HG03378 (cell line): ENCODE data around the gene ATP8A2.
"Not testable (repeated sequence)": the region's sequence is repeated elsewhere in the genome, so short reads cannot be mapped to it uniquely, and the experiment has no call there.

ENCODE experiments used
- ATAC-seq: cut with Tn5 transposase; IDR thresholded peaks from one replicate; pipeline ENCODE4 v1.9.1; 2021; ENCODE audit warnings: mild to moderate bottlenecking, moderate library complexity; ENCODE audit not compliant: unreplicated experiment

Gene ATP8A2

GRCh38 chr13:26051657-26052311, 680.0 kb downstream of the ATP8A2 start, which contains the start of gene SHISA2:
Gene SHISA2 (minus strand): TSS chr13:26052016. CDS start chr13:26050975, 1,041 bp downstream.
- no peak for ATAC-seq

GRCh38 chr13:26052337-26052736, 680.6 kb downstream of the ATP8A2 start:
- no peak for ATAC-seq

- no peak for ATAC-seq
Observed at GRCh38 chr13:26053418-26053980, 681.7 kb downstream of the ATP8A2 start.

- no peak for ATAC-seq
Observed at GRCh38 chr13:26054896-26055295, 683.1 kb downstream of the ATP8A2 start.

GRCh38 chr13:26058704-26059103, 686.9 kb downstream of the ATP8A2 start:
- no peak for ATAC-seq

GRCh38 chr13:26060357-26060756, 688.6 kb downstream of the ATP8A2 start:
- no peak for ATAC-seq

- no peak for ATAC-seq
Observed at GRCh38 chr13:26061256-26061655, 689.5 kb downstream of the ATP8A2 start.

GRCh38 chr13:26061947-26062346, 690.2 kb downstream of the ATP8A2 start:
- ATAC-seq = no peak

GRCh38 chr13:26062853-26063444, 691.2 kb downstream of the ATP8A2 start:
- no peak for ATAC-seq

GRCh38 chr13:26066492-26066891, 694.7 kb downstream of the ATP8A2 start:
- not testable (repeated sequence) for ATAC-seq

GRCh38 chr13:26067601-26068000, 695.8 kb downstream of the ATP8A2 start:
- no peak for ATAC-seq

- not testable (repeated sequence) for ATAC-seq
Observed at GRCh38 chr13:26068372-26068771, 696.6 kb downstream of the ATP8A2 start.

GRCh38 chr13:26069642-26070041, 697.9 kb downstream of the ATP8A2 start:
- not testable (repeated sequence) for ATAC-seq

- no peak for ATAC-seq
Observed at GRCh38 chr13:26071691-26072090, 699.9 kb downstream of the ATP8A2 start.

- not testable (repeated sequence) for ATAC-seq
Observed at GRCh38 chr13:26072335-26072734, 700.6 kb downstream of the ATP8A2 start.

GRCh38 chr13:26074706-26075105, 702.9 kb downstream of the ATP8A2 start:
- ATAC-seq = no peak
